Activated CD8-positive, alpha-beta memory T cell treated with anti-CD3 and anti-CD28 coated beads, Interleukin-2, amount 50 U/mL, for 24 hours (primary cell): ENCODE results near the gene AJUBA.
A peak's percentile ranks its signal among the peaks of the same experiment; 100 is the strongest.
"Not testable (repeated sequence)": the region's sequence is repeated elsewhere in the genome, so short reads cannot be mapped to it uniquely, and the experiment has no call there.

Experiments
- DNase-seq: peaks from one replicate; pipeline ENCODE4 v3.0.0-alpha.2; 2020; ENCODE audit errors: extremely low read depth

Gene AJUBA

GRCh38 chr14:22982477-22983245, at the start of gene AJUBA:
Gene AJUBA, minus strand, starts transcription at chr14:22982551. Its CDS starts 285 bp downstream, at chr14:22982266.
- peak; percentile 53 for DNase-seq

GRCh38 chr14:23030936-23031335, 48.6 kb upstream of the AJUBA start:
- DNase-seq, result no peak

- no peak for DNase-seq
Measured at GRCh38 chr14:23028799-23029198, 46.4 kb upstream of the AJUBA start.

GRCh38 chr14:23025151-23025814, 42.9 kb upstream of the AJUBA start:
- DNase-seq, result no peak

- DNase-seq, result no peak
Measured at GRCh38 chr14:23024612-23025075, 42.3 kb upstream of the AJUBA start.

- no peak for DNase-seq
Measured at GRCh38 chr14:23023795-23024152, 41.4 kb upstream of the AJUBA start.

- DNase-seq, result no peak
Measured at GRCh38 chr14:23023022-23023794, 40.9 kb upstream of the AJUBA start.

GRCh38 chr14:23021889-23022442, 39.6 kb upstream of the AJUBA start:
- no peak for DNase-seq

GRCh38 chr14:23021434-23021833, 39.1 kb upstream of the AJUBA start:
- no peak for DNase-seq

- DNase-seq, result no peak
Measured at GRCh38 chr14:23020143-23021128, 38.1 kb upstream of the AJUBA start.

GRCh38 chr14:23018107-23018506, 35.8 kb upstream of the AJUBA start:
- no peak for DNase-seq

GRCh38 chr14:23017091-23017490, 34.7 kb upstream of the AJUBA start:
- DNase-seq, result no peak

GRCh38 chr14:23015618-23016017, 33.3 kb upstream of the AJUBA start:
- no peak for DNase-seq

GRCh38 chr14:23013749-23014054, 31.4 kb upstream of the AJUBA start:
- DNase-seq, result not testable (repeated sequence)

- no peak for DNase-seq
Measured at GRCh38 chr14:23013054-23013748, 30.9 kb upstream of the AJUBA start.

- DNase-seq, result peak; percentile 66
Measured at GRCh38 chr14:23009939-23010726, 27.8 kb upstream of the AJUBA start, which contains the start of gene C14orf93. Gene C14orf93, minus strand, starts transcription at chr14:23010143. Its CDS starts 11,120 bp downstream, at chr14:22999023.

GRCh38 chr14:23009483-23009938, 27.2 kb upstream of the AJUBA start:
- DNase-seq, result no peak

- no peak for DNase-seq
Measured at GRCh38 chr14:23008831-23009230, 26.5 kb upstream of the AJUBA start.
